HepG2 (cell line): ENCODE data around the gene THUMPD2.

Experiments used
- BATF2 ChIP-seq: sonication (generic); formaldehyde crosslinking; IDR thresholded peaks from 2 replicates; pipeline ENCODE4 v1.8.0; 2022; ENCODE audit warnings: mild to moderate bottlenecking, missing genetic modification reagents, moderate library complexity
- BCL6 ChIP-seq: IDR thresholded peaks from 2 replicates; pipeline ENCODE4 v1.6.1; 2016; ENCODE audit warnings: missing genetic modification reagents, missing compliant biosample characterization
- TF ChIP-seq, protein P1 (sequence below): sonication (generic); formaldehyde crosslinking; IDR thresholded peaks from 2 replicates; pipeline ENCODE4 v1.5.0; 2020; ENCODE audit warnings: missing genetic modification reagents

DNA sequence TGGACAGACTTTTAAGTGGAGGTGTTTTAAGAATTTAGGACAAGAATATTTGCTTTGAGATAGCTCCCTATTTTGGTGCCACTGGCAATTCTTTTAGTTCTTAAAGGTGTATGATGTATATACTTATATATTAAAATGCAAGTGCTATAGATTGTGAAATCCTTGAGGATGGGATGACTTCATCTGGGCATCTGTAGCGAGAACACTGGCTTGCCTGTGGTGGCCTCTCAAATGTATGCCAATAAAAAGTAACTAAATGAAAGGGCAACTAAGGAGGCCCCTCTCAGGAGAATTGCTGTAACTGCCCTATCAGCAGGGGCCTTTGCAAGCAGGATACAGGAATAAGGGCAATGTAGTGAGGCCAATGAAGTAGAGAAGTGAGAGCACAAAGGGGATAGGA lies 2.6 kb upstream of the THUMPD2 start:
- no peak for TF ChIP-seq BCL6 (CRISPR knock-in tag)
- TF ChIP-seq BATF2 (CRISPR knock-in tag): no peak
- TF ChIP-seq, protein P1, sequence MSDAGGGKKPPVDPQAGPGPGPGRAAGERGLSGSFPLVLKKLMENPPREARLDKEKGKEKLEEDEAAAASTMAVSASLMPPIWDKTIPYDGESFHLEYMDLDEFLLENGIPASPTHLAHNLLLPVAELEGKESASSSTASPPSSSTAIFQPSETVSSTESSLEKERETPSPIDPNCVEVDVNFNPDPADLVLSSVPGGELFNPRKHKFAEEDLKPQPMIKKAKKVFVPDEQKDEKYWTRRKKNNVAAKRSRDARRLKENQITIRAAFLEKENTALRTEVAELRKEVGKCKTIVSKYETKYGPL: no peak
